Posterior cingulate gyrus (tissue), 11 donors: ENCODE measurements around the gene ZC3H13.
A peak's percentile ranks its signal among the peaks of the same experiment; 100 is the strongest.

Experiments used
- DNase-seq, 10 donors: peaks; one replicate each; pipeline versions ENCODE4 v3.0.0 to v3.0.0-alpha.2; 2020 to 2021; ENCODE audit warnings: mixed read lengths in 3 of 10
- intact Hi-C: fragments of 100-400 bp; cut with DNase I; formaldehyde crosslinking; loops from one replicate; pipeline ENCODE4 v1.15.1; 2023

Gene ZC3H13

DNA sequence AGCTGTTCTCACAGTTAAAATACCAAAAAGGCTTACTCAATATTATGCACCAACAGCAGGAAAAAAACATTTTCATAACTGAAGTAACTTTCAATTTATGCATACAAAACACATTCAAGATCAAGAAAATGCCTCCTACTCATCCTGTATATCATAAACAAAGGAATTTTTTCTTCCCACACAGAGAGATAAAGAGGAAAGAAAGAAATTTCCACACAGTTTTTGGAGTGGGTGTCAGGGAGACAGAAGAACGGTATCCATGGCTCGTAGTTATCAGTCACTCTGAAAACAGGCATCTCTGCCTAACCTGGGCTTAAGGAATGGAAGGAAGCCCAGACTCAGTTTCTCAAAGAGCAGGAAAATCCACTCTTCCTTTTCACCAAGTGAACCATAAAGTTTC lies 108.6 kb downstream of the ZC3H13 start:
- intact Hi-C loops, result no loop called here
- no peak for DNase-seq

DNA sequence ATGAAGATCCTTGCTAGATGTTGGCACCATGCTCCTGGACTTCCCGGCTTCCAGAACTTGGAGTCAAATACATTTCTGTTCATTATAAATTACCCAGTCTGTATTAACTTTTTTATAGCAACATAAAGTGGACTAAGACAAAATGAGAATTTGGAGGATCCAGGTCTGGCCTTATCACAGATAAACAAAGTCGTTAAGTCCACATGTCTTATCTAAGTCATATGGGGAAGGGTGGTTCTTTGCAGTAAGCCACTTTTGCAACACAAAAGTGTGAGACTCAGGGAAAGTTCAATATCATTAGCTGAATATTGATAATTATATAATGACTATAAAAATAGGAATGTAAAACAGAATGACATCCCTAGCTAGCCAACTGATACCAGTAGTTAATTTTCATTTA lies 109.4 kb downstream of the ZC3H13 start:
- intact Hi-C loops, result no loop called here
- no peak for DNase-seq

DNA sequence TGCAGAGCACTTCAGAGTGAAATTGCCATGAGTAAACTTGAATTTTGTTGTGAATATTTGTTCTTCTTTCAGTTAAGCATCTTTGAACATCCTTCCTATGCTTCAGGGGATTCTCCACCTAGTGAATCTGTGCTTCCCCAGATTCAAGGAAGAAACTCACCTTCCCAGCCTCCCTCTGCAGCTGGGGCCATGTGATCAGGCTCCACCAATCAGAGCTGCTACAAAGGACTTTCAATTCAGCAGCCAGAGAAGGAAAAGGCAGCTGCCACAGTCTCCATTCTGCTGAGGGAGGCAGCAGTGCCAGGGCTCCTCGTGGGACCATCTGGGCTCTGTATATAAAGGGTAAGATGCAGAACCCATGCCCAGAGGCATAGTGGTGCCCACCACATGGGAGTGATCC lies 111.3 kb downstream of the ZC3H13 start:
- DNase-seq, result no peak
- intact Hi-C loops, result no loop called here

DNA sequence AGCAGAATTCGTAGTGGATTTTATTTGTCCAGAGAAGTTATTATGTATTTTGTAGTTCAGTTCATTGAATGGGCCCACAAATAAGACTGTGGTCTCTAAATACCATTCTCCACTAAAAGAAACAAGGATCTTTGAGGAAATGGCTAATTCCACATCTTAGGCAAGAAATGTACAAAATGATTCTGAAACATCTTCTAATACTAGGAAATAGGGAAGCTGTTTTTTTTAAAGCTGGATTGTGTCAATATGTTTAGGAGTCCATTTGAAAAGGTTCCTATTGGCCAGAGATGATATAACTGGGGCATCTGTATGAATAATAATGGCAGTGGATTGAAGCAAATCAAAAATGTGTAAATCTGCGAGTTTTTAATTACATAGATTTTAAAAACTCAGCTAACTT lies 112.5 kb downstream of the ZC3H13 start:
- intact Hi-C loops, result no loop called here
- no peak for DNase-seq

DNA sequence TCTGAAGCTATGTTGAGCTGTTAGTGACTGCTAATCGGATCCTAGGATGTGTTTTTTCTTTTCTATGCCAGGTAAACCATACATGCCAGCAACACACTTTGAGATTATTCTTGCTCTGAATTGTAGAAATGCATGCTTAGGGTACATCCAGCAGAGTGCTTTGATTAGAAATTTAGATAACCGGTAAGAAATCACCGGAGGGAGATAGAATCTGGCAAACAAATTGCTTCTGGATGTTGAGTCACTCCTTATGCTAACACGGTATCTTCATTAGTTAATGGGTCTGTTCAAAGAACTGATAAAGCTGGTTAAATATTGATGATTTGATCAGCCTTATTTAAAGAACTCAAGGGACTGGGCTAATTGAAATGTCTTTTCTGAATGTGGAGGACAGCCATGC lies 115.9 kb downstream of the ZC3H13 start:
- DNase-seq, result no peak
- intact Hi-C loops, result no loop called here

DNA sequence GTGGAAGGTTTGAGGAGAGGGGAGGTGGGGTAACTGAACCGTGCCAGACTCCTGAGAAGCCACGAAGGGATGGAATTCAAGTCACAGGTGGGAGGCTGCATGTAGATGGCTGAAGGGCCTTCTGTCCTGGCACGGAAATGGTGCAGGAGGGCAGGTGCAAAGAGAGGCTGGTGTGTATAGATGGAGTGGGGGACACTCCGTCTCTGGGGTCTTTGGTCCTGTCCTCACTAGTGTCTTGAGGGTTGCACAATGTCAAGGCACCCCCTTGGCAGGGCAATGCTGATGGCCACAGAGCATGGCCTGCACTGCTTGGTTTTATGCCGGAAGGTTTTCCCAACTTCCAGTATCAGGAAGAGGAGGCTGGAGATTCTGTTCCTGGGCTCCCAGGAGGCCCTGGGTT lies 118.3 kb downstream of the ZC3H13 start:
- intact Hi-C loops, result no loop called here
- DNase-seq, result no peak

DNA sequence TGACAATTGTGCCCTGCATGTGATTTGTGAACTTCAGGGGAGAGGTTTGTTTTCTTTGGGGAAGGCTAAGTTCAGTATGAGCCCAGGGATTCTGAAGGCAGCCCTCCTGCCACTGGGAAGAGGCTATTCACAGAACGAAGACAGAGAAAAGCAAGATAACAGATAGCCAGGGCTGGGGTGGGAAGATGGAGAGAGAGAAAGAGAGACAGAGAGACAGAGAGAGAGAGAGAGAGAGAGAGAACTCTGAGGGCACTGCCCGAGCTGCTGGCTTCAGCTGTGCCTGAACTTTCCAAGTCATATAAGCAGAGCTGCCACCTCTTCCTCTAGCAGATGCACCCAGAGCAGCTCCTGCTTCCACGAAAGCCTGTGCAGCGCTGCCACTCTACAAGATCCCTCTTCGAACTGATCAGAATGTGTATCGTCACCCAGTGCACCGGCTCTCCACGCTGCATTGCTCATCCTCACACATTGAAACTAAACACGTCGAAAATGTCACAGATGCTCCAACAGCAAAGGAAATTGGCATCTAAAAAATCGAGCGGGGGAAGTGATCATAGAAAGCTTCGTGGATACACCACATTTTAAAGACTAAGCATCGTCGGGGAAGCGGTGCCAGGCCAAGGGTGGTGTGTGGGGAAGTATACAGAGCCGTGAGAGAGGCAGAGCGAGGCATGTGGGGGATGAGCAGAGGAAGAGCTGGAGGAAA lies 119.2 kb downstream of the ZC3H13 start:
- DNase-seq, result peak in 8 of 10 donors; percentile 27 to 90 (median 54)
- intact Hi-C loops, result no loop called here

DNA sequence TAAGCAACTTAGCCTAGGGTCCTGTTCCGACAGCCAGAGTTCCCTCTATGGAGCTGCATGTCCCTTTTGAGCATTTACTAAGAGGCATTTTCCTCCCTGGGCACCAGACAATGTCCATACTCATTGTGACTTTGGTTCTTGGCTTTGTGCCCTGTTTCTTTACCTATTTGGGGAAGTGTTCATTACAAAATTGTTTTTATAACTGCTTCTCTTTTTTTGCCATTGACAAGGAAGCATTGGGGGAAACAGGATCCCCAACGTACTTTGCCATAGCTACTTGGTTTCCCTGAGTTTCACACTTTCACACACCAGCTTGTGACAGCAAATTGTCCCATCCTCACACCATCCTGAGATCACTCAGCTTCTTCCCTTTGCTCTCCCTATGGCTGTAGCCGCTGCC lies 119.9 kb downstream of the ZC3H13 start:
- DNase-seq, result no peak

DNA sequence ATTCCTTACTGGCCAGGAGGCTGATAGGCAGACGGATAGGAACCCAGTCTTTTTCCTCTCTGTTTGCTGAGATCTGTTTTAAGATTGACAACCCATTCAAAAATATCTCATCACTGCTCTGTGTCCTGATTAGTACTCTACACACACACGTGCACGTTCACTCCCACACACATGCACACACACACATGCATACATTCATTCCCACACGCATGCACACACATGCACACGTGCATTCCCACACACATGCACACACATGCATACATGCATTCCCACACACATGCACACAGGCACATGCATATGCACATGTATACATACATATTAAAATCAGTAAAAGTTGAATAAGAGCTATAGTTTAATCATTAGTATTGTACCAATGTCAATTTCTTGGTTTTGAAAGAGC lies 120.4 kb downstream of the ZC3H13 start:
- no peak for DNase-seq
- intact Hi-C loops, result no loop called here

More for the DNA sequence above, 119.9 kb downstream of the ZC3H13 start:
- intact Hi-C loops, result no loop called here

DNA sequence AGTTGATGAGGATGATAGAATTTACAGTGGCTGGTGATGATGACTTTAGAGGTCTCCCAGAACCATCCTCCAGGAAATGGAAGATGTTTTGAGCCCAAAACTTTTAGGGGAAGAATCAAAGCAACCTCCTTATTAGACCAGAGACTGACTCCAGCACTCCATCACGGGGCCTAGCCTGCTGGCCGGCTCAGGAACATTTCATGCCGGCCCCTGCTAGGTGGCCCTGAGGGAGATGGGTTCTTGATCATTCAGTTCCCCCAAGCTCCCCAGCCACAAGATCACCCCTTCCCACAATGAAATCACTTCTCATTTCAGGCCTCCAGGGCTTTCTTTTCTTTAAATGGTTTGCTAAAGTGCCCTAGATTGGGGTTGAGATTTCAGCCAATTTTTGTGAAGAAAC lies 121.3 kb downstream of the ZC3H13 start:
- intact Hi-C loops, result no loop called here
- DNase-seq, result peak in 1 of 10 donors; percentile 43

DNA sequence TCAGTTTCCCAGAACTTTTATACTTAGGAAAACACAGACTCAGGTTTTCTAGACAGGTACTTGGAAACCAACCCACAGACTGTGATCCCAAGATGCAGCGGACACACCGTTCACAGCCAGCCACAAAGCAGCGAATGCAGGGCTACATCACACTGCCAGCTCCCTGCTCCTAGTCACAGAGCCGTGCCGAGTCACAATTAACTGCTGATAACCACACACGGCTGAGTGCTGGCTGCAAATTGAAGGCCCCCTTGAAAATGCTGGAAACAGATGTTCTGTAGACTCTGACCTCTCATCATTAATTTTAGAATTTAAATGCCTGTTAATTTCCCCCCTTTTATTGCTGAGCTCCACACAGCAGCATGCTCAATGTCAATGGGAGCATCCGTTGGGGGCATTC lies 122.4 kb downstream of the ZC3H13 start:
- intact Hi-C loops, result no loop called here
- no peak for DNase-seq

DNA sequence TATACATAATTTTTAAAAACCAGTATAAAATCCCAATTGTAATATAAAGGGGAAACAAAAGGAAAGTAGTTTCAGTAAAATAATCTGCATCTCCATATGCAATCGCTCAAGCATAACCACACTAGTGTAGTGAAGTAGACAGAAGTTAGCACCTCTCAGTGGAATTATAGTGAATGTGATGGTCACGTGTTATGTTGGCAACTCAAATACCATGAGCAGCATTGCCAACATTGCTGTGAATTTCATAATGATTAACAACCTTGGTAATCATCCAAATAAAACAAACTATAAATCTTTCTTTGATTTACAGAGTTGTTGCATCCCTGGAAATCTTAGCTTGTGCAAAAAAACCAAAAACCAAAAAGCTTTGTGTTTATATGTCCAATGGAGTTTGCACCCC lies 123.7 kb downstream of the ZC3H13 start:
- intact Hi-C loops, result no loop called here
- no peak for DNase-seq

DNA sequence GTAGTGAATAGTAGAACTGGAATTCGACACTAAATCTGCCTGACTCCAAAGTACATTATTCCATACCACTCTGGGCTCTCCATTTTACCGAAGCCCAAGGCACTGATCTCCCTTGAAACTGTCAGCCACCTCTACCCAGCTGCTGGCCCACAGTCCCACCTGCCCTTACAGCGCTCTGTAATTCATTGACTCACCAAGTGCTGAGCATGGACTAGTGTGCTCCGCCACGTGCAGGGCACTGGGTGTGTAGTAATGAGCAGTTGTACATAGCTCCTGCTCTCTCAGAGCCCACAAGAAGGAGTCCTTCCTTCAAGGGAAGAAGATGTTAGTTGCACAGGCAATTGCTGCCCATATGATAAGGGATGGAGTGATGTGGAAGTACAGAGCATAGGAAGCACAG lies 124.4 kb downstream of the ZC3H13 start:
- intact Hi-C loops, result no loop called here
- DNase-seq, result no peak

DNA sequence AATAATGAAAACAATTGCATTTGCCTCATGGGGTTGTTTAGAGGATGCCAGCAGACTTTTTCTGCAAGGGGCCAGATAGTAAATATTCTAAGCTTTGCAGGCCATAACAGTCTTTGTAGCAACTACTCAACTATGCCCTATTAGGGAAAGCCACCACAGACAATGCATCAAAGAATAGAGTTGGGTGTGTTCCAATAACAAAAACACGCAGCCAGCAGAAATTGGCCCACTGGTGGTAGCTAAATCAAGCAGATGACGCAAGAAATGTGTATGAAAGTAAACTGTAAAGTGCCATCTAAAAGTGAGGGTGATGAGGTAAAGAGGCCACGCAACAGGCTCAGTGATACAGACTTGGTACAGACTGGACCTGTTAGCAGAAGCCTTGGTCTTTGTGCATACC lies 125.8 kb downstream of the ZC3H13 start:
- DNase-seq, result no peak
- intact Hi-C loops, result no loop called here

DNA sequence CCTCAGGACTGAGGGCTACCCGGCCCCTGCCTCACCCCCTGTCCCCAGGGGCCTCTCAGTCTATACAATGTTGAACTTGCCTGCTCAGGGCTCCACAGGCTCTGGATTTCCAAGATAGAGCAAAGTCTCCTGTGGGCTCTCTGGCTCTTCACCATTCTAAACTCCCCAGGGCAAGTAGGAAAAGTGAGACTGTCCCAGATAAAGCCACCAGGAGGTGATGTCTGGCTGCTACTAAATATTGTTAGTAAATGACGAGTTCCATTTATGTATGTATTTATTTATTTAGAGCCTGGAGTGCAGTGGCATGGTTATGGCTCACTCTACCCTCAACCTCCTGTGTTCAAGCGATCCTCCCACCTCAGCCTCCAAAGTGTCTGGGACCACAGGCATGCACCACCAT lies 127.4 kb downstream of the ZC3H13 start:
- intact Hi-C loops, result no loop called here
- no peak for DNase-seq

DNA sequence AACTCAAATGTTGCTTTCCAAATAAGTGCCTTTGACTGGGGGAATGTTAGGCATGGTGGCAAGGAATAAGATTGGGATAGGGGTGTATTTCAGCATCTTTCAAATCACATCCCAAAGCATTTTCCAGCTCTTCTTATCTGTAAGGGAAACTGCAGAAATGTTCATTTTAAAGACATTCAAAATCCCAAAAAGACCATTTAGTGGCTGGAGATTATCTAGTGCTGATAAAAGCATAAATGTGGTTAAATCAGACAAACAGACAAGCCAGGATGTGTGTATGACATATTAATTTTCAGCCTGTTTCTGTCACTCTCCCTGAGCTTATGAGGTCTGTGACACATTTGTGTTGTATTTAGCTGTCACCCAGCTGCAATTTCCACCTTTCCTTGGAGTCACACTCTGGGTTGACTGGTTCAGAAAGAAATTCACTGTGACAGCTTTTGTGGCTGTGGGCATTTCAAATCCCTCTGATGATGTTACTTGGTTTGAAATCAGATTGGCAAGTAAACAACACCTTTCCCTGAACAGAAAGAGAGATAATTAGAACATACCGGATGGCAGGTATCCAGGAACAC lies 131.3 kb downstream of the ZC3H13 start:
- no peak for DNase-seq
- intact Hi-C loops, result no loop called here

DNA sequence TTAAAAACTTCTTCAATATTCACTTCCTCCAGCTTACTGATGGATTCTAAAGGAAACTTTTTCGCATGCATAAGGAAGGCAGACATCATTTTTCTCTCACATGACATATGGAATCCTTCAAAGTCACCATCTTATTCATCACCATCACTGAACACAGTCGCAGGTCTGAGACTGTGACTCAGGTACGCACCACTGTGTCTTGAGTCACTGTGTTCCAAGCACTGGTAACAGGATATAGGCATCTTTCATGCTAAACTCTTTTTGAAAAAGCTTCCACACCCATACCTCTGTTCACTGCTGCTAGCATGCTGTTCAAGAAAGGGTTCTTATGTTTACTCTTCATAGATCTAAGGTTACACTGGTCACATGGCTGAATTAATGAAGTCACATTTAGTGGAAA lies 133.9 kb downstream of the ZC3H13 start:
- intact Hi-C loops, result no loop called here
- no peak for DNase-seq

DNA sequence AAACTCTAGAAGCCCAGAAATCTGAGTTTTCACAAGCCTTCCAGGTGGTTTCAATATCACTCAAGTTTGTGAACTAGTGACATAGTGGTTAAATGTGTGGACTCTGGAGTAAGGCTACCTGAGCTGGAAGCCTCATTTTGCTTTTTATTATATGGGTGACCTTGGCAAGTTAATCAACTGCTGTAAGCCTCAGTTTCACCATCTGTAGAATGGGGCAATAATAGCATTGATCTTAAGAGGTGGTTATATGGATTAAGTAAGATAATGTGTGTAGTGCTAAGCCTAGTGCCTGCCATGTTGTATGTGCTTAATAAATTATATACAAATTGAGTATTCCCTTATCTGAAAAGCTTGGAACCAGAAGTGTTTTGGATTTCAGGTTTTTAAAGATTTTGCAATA lies 135.5 kb downstream of the ZC3H13 start:
- DNase-seq, result no peak
- intact Hi-C loops, result no loop called here

DNA sequence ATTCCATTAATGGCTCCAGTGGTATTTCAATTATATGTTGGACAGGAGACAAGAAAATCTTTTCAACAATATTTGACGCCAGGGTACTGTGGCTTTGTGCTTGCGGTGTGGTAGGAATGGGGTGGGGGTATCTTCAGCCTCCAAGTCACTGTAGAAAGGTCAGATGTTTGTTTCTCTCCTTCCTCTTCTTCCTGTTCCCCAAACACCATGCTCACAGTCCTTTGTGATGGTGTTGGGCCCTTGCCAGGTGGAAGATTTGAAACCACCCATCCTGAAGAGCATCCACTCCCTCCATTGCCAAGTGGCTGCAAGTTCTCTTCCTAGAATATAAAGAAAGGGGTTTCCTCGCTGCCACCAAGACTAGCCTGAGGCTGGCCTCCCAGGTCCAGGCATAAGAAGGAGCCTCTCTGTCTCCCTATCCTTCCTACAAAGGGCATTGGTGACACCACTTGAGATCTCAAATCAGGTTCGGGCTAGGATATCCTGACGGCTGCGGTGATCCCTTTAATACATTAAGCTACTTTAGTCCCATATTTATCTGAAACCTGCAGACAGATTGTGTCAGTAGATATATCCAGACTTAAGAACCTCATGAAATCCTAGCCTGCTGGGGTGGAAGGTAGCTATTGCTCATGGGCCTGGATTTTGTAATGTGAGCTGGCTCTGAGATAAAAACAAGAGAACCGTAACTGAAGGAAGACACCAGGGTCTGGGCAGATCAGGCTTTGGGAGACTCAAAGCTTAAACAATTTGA lies 136.7 kb downstream of the ZC3H13 start:
- intact Hi-C loops, result no loop called here
- DNase-seq, result no peak

DNA sequence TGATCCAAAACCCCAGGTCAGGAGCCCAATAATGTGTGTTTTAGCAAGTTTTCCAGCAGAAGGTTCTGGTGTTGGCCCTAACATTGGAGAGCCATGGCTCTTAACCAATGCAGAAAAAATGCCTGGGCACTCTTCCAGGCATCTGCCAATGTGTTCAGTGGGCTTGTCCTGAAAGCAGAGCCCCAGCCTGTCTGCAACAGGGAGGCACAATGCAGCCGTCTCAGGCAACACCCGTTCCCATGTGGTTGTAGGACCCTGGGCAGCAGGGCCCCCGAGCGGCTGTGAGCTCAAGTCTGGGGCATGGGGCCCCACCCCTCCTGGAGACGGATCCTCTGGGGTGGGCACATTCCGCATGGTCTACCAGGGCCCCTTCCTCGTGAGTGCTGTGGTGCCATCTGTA lies 142.9 kb downstream of the ZC3H13 start:
- peak in 1 of 10 donors; percentile 64 for DNase-seq
- intact Hi-C loops, result no loop called here

DNA sequence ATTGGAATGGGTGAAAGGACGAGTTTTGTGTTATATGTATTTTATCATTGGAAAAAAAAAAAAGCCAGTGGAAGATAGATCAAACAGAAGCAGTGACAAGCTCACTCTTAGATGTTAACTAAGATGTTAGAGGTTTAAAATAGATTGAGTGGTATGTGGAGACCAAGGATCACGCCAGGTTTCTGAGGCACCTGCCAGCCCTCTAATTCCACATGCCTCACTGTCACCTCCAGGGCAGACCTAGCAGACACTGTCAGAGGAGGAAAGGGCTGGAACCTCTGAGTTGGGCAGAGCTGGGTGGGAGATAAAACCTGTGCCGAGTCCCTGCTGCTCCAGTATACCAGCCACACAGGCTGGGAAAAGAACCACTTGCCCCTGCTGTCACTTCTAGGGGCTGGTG lies 143.5 kb downstream of the ZC3H13 start:
- DNase-seq, result no peak
- intact Hi-C loops, result no loop called here

DNA sequence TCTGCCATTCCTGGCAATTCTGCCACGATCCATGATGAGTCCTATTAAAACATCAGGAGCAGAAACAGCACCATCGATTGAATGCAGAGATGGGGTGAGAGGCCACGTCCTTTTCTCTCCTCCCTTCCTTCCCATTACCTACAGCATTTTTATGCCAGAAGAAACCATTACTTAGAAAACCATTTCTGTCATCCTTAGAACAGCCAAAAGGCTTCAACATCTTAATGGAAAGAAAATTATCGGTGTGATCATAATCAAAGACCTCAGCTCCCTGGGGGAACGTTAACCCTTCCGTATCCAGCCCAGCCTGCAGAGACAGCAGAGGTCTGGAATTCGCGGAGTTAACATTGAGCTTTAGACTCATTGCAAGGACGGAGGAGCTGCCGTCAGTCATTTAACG lies 145.0 kb downstream of the ZC3H13 start:
- intact Hi-C loops, result no loop called here

More for the DNA sequence above, 145.0 kb downstream of the ZC3H13 start:
- DNase-seq, result no peak
